Measurements from ENCODE around the gene GALNT10. TPM values are rescaled to one million over a fixed set of nuclear protein-coding genes. Genes with fewer than 3 reads are reported as not detected.

Gene GALNT10
- total and polyA plus RNA-seq, 2 of the 4 experiments (the other 2 are of a cell fraction), result 46.2 to 67.0 TPM

- Histone ChIP-seq H2BK120ac (ENCODE audit: low read depth, low read length) (no peak overlapping the region), H3K4me2 (ENCODE audit: low read depth, low read length) (no peak overlapping the region), H3K4me3 (ENCODE audit: insufficient read depth, low read depth, low read length) (no peak overlapping the region), H3K4me1 (ENCODE audit: control insufficient read depth, insufficient read depth, low read length) (no peaks in the 10 kb centered on the region), H4K8ac (ENCODE audit: low read depth in 2 of 2, low read length in 2 of 2) (no peak overlapping the region), H2BK5ac (ENCODE audit: low read depth, low read length, poor library complexity, severe bottlenecking) (no peak overlapping the region), H3K79me1 (ENCODE audit: low read depth in 1 of 2, low read length in 2 of 2) (no peaks in the 10 kb centered on the region), H3K9me1 (ENCODE audit: insufficient read depth, low read length) (no peaks in the 10 kb centered on the region), H3K36me3 (ENCODE audit: control insufficient read depth, insufficient read depth, low read length) (no peaks in the 10 kb centered on the region), H2AK9ac (replicated peaks; ENCODE audit: low read depth, low read length, poor library complexity) (no peak overlapping the region), H3K9ac (ENCODE audit: low read depth, low read length) (no peak overlapping the region), H3K9me3 (ENCODE audit: control insufficient read depth, insufficient read depth, low read length) (no peaks in the 10 kb centered on the region), H2AFZ (replicated peaks; ENCODE audit: low read length, poor library complexity) (no peak overlapping the region), H3K23ac (ENCODE audit: low read depth, low read length) (no peak overlapping the region), H4K5ac (ENCODE audit: low read depth, low read length) (no peak overlapping the region), H4K20me1 (ENCODE audit: insufficient read depth, low read length) (no peaks in the 10 kb centered on the region), H3K27me3 (ENCODE audit: control insufficient read depth, insufficient read depth, low read length) (peaks cover 17% of the 10 kb centered on the region), H2BK20ac (ENCODE audit: low read depth, low read length) (no peak overlapping the region), H4K91ac (ENCODE audit: insufficient read depth, low read depth, low read length) (no peak overlapping the region), H3K14ac (replicated peaks; ENCODE audit: low read depth, low read length) (no peak overlapping the region), H3K4ac (ENCODE audit: low read depth, low read length) (no peak overlapping the region), H3K18ac (ENCODE audit: low read depth, low read length) (no peak overlapping the region), H2BK15ac (ENCODE audit: low read depth, low read length) (no peak overlapping the region), H2AK5ac (ENCODE audit: low read depth, low read length) (no peak overlapping the region), H3K56ac (ENCODE audit: extremely low read depth, insufficient read depth, low read length) (no peak overlapping the region), H3K27ac (ENCODE audit: insufficient read depth, low read length) (no peak overlapping the region)
- POLR2A ChIA-PET (ENCODE audit: unreplicated experiment), result no interaction called here
- dilution Hi-C loops (cut with HindIII; ENCODE audit: low sequenced_read_pairs, unreplicated experiment), result no loop called here
- ATAC-seq (ENCODE audit: low read depth) (no peak), DNase-seq (no peak)
- in situ Hi-C loops (cut with MboI; ENCODE audit: low sequenced_read_pairs), result no loop called here
- WGBS, 2 experiments (ENCODE audit: extremely low coverage in 2 of 2, insufficient read length in 1 of 2), result 43% methylated on average over 1 of the region's 2 CpGs; no CpG with 5 or more reads in 1 of the 2 experiments
- intact Hi-C loops (cut with micrococcal nuclease), result no loop called here
- TF ChIP-seq BHLHE40 (IDR thresholded peaks at IDR 0.05; ENCODE audit: low read depth, low read length), result no peak
- no peak for TF ChIP-seq MXI1 (IDR thresholded peaks at IDR 0.05; ENCODE audit: borderline replicate concordance, low read depth, low read length)
- no peak for TF ChIP-seq RCOR1 (IDR thresholded peaks at IDR 0.05; ENCODE audit: insufficient replicate concordance, low read length)
- no peak for TF ChIP-seq FOS (IDR thresholded peaks at IDR 0.05; ENCODE audit: low read depth, low read length)
- TF ChIP-seq CEBPB (IDR thresholded peaks at IDR 0.05; ENCODE audit: low read depth, low read length), result no peak
- TF ChIP-seq MAZ (IDR thresholded peaks at IDR 0.05; ENCODE audit: borderline replicate concordance, low read depth, low read length), result no peak
- TF ChIP-seq, protein P1, sequence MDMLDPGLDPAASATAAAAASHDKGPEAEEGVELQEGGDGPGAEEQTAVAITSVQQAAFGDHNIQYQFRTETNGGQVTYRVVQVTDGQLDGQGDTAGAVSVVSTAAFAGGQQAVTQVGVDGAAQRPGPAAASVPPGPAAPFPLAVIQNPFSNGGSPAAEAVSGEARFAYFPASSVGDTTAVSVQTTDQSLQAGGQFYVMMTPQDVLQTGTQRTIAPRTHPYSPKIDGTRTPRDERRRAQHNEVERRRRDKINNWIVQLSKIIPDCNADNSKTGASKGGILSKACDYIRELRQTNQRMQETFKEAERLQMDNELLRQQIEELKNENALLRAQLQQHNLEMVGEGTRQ (IDR thresholded peaks at IDR 0.05; ENCODE audit: low read depth, low read length), result no peak
- TF ChIP-seq SMC3 (IDR thresholded peaks at IDR 0.05; ENCODE audit: low read depth, low read length), result no peak
- no peak for TF ChIP-seq POLR2A (IDR thresholded peaks at IDR 0.05; ENCODE audit: low read depth, low read length)
- TF ChIP-seq CTCF (conservative IDR thresholded peaks at IDR 0.05; ENCODE audit: low read depth, low read length), result no peak
- TF ChIP-seq NFE2L2 (IDR thresholded peaks at IDR 0.05; ENCODE audit: low read depth, low read length), result no peak
- no peak for TF ChIP-seq RFX5 (IDR thresholded peaks at IDR 0.05; ENCODE audit: low read depth, low read length)
- TF ChIP-seq RAD21 (IDR thresholded peaks at IDR 0.05; ENCODE audit: low read length), result no peak
- CTCF ChIA-PET, result no interaction called here
- BruUV-seq (replicated peaks), result no TSS peak
These were observed 42.9 kb upstream of the GALNT10 start for GRCh38 chr5:154147666-154148065.

Data from IMR-90 (cell line).